GM18858 (cell line): ENCODE data around the gene SLC22A17.
"Not testable (repeated sequence)": the region's sequence is repeated elsewhere in the genome, so short reads cannot be mapped to it uniquely, and the experiment has no call there.

Experiments used
- ATAC-seq: cut with Tn5 transposase; IDR thresholded peaks from one replicate; pipeline ENCODE4 v1.9.1; 2021; ENCODE audit not compliant: unreplicated experiment

The SLC22A17 gene

GRCh38 chr14:23352506-23353432, at the start of gene SLC22A17:
Gene SLC22A17 (minus strand): TSS chr14:23352887.
- ATAC-seq = no peak

DNA sequence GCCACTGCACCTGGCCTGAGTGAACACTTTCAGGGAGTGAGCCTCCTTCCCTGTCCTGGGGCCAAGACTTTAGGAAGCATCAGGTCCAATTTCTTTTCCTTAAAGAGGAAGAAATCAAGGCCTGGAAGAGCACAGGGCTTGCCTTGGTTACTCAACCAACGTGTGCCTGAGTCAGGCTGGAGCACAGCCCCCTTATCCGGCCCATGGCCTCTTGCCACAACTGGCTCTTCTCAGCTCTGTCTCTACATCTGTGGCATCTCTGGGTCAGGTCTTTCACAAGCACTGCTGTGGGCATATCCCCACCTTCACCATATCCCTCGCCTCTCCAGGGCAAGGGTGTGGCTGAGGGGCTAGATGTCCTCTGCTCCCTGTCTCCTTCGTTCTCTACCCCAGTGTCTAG, 48.6 kb upstream of the SLC22A17 start:
- ATAC-seq = no peak

- not testable (repeated sequence) for ATAC-seq
These were observed 47.9 kb upstream of the SLC22A17 start for GRCh38 chr14:23400496-23401149.

GRCh38 chr14:23399591-23399990, 46.9 kb upstream of the SLC22A17 start:
- ATAC-seq = no peak

- no peak for ATAC-seq
These were observed 46.4 kb upstream of the SLC22A17 start for GRCh38 chr14:23399136-23399535.

DNA sequence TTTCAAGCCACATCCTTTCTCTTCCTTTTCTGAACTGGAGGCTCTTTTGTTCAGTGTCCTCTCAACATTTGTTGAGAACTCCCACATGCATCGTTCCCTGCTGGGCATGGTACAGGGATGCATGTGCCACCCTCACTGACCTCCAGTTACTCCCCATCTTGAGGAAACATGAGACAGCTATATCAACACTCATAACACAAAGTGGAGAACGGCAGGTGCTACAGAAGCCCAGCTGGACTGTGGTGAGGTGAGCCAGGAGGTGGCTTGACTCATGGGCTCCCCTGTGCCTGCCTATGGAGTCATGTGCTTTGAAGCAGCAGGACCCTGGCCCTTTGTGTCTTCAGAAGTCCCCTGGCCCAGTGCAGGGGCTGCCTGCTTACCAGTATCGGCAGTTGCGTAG, 45.7 kb upstream of the SLC22A17 start:
- no peak for ATAC-seq

DNA sequence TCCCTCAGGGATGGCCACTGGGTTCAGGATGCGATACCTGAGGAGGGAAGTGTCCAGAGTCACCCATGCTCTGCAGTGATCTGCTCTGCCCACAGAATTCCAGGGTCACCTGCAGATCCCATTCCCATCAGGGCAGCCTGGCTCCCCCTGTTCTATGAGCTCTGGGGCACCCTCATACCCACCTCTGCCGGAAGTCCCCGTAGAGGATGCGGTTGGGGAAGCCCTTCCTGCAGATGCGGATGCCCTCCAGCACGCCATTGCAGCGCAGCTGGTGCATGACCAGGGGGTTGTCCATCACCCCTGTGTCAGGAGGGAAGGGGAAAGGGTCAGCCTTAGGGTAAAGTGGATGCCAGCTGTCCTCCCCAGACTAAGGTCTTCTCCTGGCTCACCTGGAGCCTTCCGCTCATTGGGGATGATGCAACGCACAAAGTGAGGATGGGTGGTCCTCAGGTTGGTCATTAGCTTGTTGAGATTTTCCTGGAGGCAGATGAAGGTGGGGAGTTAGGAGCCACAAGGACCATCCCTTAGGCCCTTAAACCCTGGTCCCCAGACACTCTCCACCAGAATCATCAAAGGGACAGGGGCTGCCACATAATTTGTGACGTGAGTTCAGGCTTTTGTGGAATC, 44.2 kb upstream of the SLC22A17 start:
- no peak for ATAC-seq

DNA sequence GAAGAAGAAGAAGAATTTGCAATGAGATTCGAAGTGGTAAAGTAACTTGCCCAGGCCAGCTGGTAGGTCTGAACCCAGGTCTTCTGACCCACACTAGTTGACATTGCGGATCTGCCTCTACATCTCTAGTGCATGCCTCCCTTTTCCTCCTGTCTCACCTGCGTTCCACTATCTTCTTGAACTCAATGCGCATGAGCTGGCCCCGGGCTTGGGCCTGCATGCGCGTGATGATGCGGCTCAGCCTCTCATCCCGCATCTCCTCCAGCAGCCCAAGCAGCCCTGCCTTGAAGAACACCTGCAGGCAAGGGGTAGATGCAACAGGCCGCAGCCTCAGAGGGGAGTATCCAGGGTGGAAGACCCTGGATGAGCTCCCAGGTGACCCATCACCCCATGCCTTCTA, 43.4 kb upstream of the SLC22A17 start:
- no peak for ATAC-seq

GRCh38 chr14:23392613-23393012, 39.9 kb upstream of the SLC22A17 start:
- ATAC-seq = no peak

DNA sequence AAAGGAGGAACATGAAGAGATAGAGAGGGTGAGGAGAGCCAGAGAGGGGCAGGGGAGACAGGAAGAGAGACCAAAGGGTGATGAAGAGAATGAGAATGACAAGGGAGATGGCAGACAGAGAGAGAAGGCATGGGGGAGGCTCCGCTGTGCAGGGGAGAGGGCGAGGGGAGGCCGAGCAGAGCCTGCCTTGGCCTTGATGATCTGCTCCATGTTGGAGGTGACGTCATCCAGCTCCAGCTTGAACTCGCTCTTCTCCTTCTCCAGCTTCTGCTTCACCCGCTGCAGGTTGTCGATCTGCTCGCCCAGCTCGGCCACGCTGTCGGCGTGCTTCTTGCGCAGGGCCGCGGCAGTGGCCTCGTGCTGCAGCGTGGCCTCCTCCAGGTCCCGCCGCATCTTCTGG, 37.2 kb upstream of the SLC22A17 start:
- not testable (repeated sequence) for ATAC-seq

DNA sequence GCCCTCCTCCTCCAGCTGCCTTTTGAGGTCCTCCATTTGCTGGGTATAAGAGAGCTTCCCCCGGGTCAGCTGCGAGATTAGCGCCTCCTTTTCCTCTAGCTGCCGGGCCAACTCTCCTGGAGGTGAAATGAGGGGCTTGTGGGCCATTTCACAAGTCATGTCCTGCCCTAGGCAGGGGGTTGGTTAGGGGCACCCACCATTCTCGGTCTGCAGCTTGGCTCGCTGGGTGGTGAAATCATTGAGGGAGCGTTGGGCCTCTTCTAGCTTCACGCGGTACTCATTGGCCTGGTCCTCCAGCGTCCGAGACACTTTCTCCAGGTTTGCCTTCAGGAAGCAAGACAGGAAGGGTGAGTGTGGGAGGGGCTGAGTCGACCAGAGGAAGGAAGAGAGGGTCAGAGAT, 36.7 kb upstream of the SLC22A17 start:
- no peak for ATAC-seq

DNA sequence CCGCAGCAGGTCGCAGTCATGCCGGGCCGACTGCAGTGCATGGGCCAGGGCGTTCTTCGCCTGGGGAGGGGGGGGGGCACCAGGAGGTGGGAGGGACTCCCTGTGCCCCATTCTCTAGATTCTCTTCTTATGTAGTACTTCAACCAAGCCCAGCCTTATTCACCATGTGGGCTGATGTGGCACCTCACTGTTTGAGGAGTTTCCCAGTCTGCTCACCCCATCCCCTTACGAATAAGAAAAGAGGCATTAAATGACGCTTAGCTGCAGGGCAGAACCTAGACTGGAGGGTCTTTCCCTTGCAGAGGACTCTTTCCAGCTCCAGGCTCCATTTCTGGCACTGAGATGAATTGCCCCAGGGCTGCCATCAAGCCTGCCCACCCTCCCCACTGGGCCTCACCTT, 36.3 kb upstream of the SLC22A17 start:
- ATAC-seq = no peak

- no peak for ATAC-seq
These were observed 35.5 kb upstream of the SLC22A17 start for GRCh38 chr14:23387916-23388882.

DNA sequence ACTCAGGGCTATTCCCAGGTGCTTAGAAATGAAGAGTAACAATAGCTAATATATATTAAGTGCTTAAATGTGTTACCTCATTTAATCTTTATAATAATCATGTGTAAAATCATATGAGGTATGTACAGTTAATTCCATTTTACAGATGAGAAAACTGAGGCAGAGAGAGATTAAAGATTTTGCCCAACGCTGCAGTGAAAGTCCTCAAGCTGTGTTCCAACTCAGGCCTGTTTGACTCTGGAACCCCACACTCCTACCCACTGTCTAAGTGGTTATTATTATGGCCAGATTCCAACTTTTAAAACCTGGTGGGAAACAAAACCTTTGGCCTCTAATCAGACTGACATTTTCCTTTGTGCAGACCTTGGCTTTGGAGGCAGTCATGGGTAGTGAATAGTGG, 34.3 kb upstream of the SLC22A17 start:
- ATAC-seq = no peak

DNA sequence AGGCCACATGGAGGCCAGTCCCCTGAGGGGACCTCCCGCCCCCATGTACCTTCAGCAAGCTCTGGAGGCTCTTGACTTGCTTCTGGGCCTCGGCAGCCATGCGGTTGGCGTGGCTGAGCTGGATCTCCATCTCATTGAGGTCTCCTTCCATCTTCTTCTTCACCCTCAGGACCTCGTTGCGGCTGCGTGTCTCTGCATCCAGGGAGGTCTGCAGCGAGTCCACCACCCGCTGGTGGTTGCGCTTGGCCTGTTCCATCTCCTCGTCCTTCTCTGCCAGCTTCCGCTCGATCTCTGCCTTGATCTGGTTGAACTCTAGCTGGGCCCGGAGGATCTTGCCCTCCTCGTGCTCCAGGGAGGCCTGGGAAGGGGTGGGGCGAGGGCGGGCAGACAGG, 33.6 kb upstream of the SLC22A17 start:
- ATAC-seq = not testable (repeated sequence)

GRCh38 chr14:23385642-23386265, 33.1 kb upstream of the SLC22A17 start:
- no peak for ATAC-seq

DNA sequence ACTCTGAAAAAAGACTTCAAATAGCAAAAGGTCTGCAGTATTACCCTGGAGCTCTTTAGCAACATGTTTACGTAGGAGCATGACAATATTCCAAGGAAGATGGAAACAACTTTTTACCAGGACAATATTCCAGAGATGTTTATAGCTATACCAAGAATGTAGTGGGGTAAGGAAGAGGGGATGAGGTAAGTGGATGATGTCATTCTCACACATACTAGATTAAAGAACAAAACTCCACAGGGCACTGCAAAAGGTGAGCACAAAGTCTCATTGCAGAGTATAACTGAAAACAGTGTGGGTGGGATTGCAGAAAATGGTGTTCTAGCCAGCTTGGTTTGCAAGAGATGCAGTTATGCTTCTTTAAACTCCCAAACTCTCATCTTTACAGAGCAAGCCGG, 32.6 kb upstream of the SLC22A17 start:
- ATAC-seq = no peak

DNA sequence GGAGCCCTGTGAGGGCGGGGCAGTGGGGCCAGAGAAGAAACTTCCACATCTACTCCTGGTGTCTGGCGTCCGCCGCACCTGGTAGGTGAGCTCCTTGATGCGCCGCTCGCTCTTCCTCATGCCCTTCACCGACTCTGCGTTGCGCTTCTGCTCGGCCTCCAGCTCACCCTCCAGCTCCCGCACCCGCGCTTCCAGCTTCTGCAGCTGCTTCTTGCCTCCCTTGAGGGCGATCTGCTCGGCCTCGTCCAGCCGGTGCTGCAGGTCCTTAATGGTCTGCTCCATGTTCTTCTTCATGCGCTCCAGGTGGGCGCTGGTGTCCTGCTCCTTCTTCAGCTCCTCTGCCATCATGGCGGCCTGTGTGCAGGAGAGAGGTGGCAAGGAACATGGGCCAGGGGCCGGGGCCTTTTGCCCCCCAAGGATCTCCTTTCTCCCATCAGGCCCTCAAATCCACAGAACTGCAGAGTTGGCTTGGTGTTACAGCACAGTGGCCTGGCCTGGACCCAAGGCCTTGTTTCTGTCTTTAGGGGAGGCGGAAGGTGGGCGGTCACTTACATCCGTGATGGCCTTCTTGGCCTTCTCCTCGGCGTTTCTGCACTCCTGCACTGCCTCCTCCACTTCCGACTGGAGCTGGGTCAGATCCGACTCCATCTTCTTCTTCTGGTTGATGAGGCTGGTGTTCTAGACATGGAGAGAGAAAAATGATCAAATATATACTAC, 31.8 kb upstream of the SLC22A17 start:
- ATAC-seq = no peak

DNA sequence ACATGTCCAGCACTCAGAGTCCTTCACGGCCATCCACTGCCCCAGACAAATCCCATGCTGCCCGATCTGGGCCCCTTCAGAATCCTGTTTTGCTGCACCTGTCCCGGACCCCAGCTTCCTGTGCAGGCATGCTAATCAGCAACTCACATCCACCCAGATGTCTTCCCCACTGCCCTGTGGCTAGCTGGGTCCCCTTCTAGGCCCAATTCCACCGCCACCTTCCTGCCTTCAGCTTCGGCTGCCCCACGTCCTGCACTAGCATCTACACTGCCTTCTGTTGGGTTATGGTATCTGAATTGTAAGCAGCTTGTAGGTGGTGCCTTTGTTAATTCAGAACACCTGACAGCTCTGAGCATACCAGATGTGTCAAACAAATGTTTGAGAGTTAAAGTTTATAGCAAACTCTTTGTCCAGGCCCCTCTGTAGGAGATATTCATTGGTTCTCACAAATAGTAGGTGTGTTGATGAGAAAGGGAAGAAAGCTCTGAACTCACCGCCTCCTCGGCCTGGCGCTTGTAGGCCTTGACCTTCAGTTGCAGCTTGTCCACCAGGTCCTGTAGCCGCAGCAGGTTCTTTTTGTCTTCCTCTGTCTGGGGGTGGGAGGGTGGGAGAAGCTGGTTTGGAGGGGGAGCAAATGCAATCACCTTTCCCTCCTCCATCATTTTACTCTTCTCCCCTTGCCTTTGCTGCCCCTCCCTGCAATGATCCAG, 30.2 kb upstream of the SLC22A17 start:
- ATAC-seq = no peak
